Stimulated activated CD8-positive, alpha-beta memory T cell treated with anti-CD3 and anti-CD28 coated beads, Interleukin-12 subunit alpha, Interleukin-12 subunit beta, amount 100 ng/mL, for 4 hours (primary cell): ENCODE results near the gene PAFAH1B2.
"Not testable (repeated sequence)": the region's sequence is repeated elsewhere in the genome, so short reads cannot be mapped to it uniquely, and the experiment has no call there.

Experiments
- DNase-seq: peaks from one replicate; pipeline ENCODE4 v3.0.0-alpha.2; 2020; ENCODE audit warnings: low read depth

PAFAH1B2 gene

DNA sequence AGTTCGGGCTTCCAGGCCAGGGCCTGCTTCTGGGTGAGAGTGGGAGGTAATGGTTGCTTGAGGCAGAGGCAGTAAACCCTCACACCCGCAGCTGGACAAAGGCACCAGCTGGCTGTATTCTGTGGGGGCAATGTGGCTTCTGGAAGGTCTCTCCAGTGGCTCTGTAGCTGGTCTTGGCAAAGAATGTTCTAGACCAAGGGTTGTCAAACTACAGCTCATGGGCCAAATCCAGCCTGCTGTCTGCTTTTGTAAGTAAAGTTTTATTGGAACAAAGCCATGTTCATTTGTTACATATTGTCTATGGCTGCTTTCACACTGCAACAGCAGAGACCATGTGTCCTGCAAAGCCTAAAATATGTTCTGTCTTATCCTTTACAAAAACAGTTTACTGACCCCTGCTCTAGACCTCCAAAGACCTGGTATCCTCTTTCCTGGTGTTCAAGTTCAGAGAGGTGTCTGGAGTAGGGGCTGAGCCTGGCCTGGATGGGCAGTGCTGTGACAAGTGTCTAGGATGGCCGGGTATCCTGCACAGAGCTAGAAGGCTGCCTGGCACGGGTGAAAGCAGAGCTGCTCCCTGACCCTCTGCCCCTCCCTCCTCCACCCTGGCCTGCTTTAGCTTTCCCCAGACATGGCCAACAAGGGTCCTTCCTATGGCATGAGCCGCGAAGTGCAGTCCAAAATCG is 58.4 kb downstream of the PAFAH1B2 start:
- no peak for DNase-seq

DNA sequence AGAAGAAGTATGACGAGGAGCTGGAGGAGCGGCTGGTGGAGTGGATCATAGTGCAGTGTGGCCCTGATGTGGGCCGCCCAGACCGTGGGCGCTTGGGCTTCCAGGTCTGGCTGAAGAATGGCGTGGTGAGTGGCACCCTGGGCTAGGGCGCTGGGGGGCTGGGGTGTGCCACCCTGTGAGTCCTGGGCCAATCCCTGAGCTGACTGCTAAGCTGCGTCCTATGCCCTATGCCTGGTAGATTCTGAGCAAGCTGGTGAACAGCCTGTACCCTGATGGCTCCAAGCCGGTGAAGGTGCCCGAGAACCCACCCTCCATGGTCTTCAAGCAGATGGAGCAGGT is 59.0 kb downstream of the PAFAH1B2 start:
- no peak for DNase-seq

DNA sequence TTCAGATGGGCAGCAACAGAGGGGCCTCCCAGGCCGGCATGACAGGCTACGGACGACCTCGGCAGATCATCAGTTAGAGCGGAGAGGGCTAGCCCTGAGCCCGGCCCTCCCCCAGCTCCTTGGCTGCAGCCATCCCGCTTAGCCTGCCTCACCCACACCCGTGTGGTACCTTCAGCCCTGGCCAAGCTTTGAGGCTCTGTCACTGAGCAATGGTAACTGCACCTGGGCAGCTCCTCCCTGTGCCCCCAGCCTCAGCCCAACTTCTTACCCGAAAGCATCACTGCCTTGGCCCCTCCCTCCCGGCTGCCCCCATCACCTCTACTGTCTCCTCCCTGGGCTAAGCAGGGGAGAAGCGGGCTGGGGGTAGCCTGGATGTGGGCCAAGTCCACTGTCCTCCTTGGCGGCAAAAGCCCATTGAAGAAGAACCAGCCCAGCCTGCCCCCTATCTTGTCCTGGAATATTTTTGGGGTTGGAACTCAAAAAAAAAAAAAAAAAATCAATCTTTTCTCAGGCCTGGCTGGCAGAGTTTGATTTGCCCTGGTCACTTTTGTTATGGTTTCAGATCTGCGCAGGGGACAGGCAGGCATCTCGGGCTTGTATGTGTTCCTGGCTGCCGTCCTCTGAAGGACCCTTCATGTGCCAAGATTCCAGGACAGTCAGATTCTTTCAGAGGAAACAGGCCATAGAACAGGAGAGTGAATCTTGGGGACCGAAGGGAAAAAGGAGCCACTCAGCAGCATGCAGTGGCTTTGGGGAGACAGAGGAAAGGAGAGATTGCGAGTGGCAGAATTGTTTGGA is 60.4 kb downstream of the PAFAH1B2 start:
- no peak for DNase-seq

- no peak for DNase-seq
These were observed 61.2 kb downstream of the PAFAH1B2 start for GRCh38 chr11:117205211-117205818.

- not testable (repeated sequence) for DNase-seq
These were observed 62.0 kb downstream of the PAFAH1B2 start for GRCh38 chr11:117206111-117206510.

GRCh38 chr11:117206859-117207258 is 62.8 kb downstream of the PAFAH1B2 start:
- DNase-seq: not testable (repeated sequence)

- DNase-seq: not testable (repeated sequence)
These were observed 63.4 kb downstream of the PAFAH1B2 start for GRCh38 chr11:117207481-117207880.

- not testable (repeated sequence) for DNase-seq
These were observed 64.6 kb downstream of the PAFAH1B2 start for GRCh38 chr11:117208710-117209109.

DNA sequence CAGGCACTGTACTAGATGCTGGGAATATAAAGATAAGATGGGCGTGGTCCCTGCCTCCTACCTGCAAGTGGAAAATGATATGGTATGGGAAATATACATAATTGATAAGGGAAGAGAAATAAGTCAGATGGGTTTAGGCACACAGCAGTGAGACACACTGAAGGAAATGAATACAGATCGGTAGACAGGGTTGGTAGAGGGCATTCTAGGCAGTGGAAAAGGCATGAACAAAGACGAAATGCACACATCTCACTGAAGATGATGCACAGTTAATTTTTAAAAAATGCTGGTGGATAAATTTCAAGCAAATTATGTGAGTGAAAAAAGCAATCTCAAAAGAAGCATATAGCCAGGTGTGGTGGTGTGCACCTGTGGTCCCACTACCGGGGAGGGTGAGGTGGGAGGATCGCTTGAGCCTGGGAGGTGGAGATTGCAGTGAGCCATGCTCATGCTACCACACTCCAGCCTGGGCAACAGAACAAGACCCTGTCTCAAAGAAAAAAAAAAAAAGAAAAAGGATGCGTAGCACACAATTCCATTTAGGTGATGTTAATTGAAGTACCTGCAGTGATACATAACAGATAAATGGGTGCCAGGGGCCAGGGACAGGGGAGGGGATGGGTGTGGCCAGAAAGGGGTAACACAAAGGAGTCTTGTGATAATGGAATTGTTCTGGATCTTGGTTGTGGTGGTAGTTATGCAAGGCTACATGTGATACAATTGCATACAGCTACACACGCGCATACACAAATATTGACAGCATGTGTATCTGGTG is 65.5 kb downstream of the PAFAH1B2 start:
- not testable (repeated sequence) for DNase-seq

DNA sequence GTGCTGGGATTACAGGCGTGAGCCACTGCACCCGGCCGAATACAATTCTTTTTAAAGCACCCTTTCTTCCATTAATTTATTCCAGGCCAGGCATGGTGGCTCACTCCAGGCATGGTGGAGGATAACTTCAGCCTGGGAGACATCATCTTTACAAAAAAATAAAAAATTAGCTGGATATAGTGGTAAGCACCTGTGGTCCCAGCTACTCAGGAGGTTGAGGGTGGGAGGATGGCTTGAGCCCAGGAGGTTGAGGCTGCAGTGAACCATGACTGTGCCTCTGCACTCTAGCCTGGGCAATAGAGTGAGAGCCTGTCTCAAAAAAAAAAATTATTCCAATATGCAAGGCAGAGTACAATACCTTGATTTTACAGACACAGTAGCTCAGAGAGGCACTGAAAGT is 66.5 kb downstream of the PAFAH1B2 start:
- DNase-seq: no peak

DNA sequence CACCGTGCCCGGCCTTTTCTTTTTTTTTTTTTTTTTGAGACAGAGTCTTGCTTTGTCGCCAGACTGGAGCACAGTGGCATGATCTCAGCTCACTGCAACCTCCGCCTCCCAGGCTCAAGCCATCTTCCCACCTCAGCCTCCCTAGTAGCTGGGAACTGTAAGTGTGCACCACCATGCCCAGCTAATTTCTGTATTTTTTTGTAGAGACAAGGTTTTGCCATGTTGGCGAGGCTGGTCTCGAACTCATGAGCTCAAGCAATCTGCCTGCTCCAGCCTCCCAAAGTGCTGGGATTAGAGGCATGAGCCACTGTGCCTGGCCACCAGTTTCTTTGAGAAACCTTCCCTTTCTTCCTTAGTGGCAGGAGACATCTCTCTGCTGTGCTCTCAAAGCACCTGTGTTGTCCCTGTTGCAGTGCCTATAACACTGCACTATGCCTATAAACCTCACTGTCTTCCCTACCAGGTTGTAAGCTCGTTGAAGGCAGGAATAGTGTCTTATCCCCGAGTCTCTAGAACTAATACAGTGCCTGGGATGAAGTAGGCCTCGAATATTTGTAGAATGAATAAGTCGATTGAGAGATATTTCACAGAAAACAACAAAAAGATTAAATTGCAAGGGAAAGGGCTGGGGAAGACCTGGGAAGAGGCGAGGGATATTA is 68.7 kb downstream of the PAFAH1B2 start:
- no peak for DNase-seq

- DNase-seq: no peak
These were observed 70.5 kb downstream of the PAFAH1B2 start for GRCh38 chr11:117214404-117215110.

GRCh38 chr11:117217141-117218084 is 73.3 kb downstream of the PAFAH1B2 start:
- DNase-seq: no peak

DNA sequence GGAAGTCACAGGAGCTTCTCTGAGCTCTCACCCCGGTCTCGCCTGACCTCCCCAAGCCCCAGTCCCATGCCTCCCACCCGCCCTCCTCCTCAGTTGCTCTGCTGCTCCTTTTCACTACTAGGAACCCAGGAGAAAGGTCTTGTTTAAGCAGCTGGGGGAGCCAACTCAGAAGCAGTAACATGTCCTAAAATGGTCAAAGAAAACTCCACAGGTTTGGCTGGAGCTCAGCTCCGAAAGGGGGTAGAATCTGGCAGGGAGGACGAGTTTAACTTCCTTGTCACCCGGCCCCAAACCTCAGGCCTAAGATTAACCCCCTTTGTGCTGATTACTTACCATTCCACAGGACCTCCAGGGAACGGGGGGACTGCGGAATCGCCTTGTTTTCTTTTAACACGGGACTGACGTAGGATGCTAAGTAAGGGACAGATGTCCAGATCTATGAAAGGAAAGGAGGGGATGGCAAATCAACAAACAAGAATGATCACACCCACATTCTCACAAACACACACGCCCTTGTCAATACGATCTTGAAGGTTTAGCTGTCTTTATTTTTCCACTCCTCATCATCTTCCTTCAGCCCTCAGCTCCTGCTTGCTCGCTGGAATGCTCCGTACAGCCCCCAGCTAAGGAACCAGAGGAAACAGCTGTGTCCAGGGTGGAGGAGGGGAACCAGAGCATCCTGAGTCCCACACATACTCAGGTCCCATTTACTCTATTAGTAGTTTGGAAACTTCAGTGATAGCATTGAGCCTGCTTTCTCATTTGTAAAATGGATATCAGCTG is 74.2 kb downstream of the PAFAH1B2 start:
- DNase-seq: no peak

DNA sequence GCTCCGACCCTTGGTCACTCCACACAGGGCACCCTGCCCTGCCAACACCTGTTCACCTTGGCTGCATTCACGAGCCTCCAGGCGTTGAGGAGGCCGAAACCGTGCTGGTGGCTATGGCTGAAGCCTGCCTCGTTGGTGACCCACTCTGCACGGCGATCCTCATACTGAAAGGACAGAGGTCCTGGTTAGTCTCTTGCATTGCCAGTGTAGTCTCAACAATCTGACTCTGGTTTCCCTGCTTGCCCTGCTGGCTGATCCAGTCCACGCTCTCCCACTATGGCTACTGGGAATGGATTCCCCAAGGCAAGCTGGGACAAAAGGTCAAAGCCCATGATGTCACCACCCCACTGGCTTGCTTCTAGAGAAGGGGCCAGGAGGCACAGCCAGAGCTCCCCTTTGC is 74.9 kb downstream of the PAFAH1B2 start:
- DNase-seq: no peak

DNA sequence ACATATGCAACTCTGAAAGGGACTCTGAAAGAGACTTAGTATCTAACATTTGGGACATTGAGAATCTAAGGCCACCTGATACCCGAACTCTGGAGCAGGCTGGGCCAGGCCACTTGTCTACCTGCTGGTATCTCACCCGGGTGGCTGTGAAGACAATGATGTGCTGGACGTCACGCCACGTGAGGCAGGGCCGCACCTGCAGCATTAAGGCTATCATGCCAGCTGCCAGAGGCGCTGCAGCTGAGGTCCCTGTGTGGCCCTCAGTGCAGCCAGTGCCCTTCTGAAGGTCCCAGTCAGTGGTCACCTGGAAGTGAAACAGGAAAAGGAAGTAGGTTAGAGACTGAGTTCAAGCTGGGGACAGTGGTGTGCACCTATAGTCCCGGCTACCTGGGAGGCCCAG is 75.4 kb downstream of the PAFAH1B2 start:
- DNase-seq: no peak

DNA sequence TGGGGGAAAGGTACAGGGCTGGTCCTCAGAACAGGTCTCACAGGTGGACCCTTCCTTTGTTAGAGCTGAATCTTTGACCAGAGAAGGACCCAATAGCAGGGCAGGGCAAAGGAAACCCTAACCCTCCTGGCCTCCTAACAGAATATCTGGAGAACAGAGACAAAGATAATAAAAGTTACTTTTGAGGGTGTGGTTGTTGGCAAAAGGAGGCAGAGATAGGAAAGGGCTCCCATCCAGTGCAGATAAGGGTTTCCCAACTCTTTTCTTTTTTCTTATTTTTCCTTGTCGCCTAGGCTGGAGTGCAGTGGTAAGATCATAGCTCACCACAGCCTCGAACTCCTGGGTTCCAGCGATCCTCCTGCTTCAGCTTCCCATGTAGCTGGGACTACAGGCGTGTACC is 75.9 kb downstream of the PAFAH1B2 start:
- no peak for DNase-seq

- no peak for DNase-seq
These were observed 76.5 kb downstream of the PAFAH1B2 start for GRCh38 chr11:117220568-117220967.
